ENCODE data around the gene FAT2. TPM values are rescaled to one million over a fixed set of nuclear protein-coding genes. Genes with fewer than 3 reads are reported as not detected.

Gene FAT2
- polyA plus RNA-seq, 2 of the 4 experiments (the other 2 are of a cell fraction) = 0.03 TPM; not detected in 1

DNA sequence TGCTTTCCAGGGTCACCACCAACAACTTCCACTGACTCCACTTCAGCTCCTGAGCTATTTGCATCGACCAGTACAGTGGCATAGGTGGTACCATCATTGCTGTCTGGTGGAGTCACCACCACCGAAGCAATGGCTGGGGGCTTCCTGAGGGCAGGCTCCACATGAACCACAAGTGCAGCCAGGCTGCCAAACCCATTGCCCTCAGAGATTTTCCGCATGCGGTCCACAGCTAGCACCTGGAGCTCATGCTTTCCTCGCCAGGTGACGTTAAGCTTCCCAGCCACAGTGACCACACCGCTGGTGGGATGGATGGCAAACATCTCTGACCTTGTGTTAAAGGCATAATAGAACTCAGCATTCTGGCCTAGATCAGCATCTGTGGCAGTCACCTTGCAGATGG lies 23.1 kb downstream of the FAT2 start:
- Histone ChIP-seq H3K27ac (no peak overlapping the region), H3K4me1 (no peaks in the 10 kb centered on the region), H3K4me2 (no peak overlapping the region), H3K9me3 (no peaks in the 10 kb centered on the region), H3K4me3 (no peak overlapping the region)
- ATAC-seq (no peak), FAIRE-seq (no peak), DNase-seq (ENCODE audit: low read depth in 1 of 2, low spot score in 1 of 2) (no peak)
- WGBS (ENCODE audit: missing lambda C conversion rate) = 49% methylated on average over 7 of the region's 7 CpGs
- ChIA-PET POLR2A (no interaction called here), CTCF (interaction anchor here (1.5 to 2.1 kb wide), 2 partner anchors 9 to 84 kb away, joined by 3 to 5 read pairs; no protein-coding TSS in a partner anchor)
- TF ChIP-seq, protein P1, sequence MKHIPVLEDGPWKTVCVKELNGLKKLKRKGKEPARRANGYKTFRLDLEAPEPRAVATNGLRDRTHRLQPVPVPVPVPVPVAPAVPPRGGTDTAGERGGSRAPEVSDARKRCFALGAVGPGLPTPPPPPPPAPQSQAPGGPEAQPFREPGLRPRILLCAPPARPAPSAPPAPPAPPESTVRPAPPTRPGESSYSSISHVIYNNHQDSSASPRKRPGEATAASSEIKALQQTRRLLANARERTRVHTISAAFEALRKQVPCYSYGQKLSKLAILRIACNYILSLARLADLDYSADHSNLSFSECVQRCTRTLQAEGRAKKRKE (CRISPR knock-in tag; IDR thresholded peaks at IDR 0.05; ENCODE audit: low read depth) = no peak
- TF ChIP-seq, protein P2, sequence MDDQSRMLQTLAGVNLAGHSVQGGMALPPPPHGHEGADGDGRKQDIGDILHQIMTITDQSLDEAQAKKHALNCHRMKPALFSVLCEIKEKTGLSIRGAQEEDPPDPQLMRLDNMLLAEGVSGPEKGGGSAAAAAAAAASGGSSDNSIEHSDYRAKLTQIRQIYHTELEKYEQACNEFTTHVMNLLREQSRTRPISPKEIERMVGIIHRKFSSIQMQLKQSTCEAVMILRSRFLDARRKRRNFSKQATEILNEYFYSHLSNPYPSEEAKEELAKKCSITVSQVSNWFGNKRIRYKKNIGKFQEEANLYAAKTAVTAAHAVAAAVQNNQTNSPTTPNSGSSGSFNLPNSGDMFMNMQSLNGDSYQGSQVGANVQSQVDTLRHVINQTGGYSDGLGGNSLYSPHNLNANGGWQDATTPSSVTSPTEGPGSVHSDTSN (IDR thresholded peaks at IDR 0.05) = no peak
- TF ChIP-seq HOXB13 (CRISPR knock-in tag; IDR thresholded peaks at IDR 0.05; ENCODE audit: low read depth) = no peak
- no peak for TF ChIP-seq JUNB (IDR thresholded peaks at IDR 0.05)
- TF ChIP-seq, protein P3, sequence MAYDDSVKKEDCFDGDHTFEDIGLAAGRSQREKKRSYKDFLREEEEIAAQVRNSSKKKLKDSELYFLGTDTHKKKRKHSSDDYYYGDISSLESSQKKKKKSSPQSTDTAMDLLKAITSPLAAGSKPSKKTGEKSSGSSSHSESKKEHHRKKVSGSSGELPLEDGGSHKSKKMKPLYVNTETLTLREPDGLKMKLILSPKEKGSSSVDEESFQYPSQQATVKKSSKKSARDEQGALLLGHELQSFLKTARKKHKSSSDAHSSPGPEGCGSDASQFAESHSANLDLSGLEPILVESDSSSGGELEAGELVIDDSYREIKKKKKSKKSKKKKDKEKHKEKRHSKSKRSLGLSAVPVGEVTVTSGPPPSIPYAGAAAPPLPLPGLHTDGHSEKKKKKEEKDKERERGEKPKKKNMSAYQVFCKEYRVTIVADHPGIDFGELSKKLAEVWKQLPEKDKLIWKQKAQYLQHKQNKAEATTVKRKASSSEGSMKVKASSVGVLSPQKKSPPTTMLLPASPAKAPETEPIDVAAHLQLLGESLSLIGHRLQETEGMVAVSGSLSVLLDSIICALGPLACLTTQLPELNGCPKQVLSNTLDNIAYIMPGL (CRISPR knock-in tag; IDR thresholded peaks at IDR 0.05; ENCODE audit: borderline replicate concordance) = no peak
- TF ChIP-seq NR3C1 (IDR thresholded peaks at IDR 0.05) = no peak
- no peak for TF ChIP-seq KDM5A (IDR thresholded peaks at IDR 0.05)
- no peak for TF ChIP-seq TFCP2L1 (CRISPR knock-in tag; IDR thresholded peaks at IDR 0.05)
- no peak for TF ChIP-seq SMC3 (IDR thresholded peaks at IDR 0.05)
- TF ChIP-seq NFE2L2 (conservative IDR thresholded peaks at IDR 0.05; ENCODE audit: low read length) = no peak
- TF ChIP-seq MAFK (IDR thresholded peaks at IDR 0.05; ENCODE audit: partially characterized antibody) = no peak
- no peak for TF ChIP-seq EP300 (IDR thresholded peaks at IDR 0.05)
- TF ChIP-seq EHF (CRISPR knock-in tag; IDR thresholded peaks at IDR 0.05) = no peak
- TF ChIP-seq NPAS2 (CRISPR knock-in tag; IDR thresholded peaks at IDR 0.05; ENCODE audit: borderline replicate concordance) = no peak
- TF ChIP-seq MYC (IDR thresholded peaks at IDR 0.05; ENCODE audit: borderline replicate concordance, low read length) = no peak
- TF ChIP-seq ZC3H11A (IDR thresholded peaks at IDR 0.05) = no peak

DNA sequence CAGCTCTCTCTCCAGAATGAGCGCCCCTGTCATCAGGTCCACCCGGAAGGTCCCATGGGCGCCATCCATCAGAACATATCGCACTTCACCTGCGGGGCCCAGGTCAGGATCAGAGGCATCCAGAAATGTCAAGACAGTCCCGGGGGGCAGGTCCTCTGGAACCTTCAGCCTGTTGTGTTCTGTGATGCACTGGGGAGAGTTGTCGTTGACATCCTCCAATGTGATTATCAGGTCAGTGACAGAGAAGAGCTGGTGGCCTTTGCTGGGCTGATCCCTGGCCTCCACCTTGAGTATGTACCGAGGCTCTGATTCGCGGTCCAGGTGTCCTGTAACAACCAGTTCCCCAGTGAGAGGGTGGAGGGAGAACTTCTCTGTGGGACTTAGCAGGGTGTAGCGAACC lies 25.2 kb downstream of the FAT2 start:
- POLR2A ChIA-PET = no interaction called here
- WGBS (ENCODE audit: missing lambda C conversion rate) = 54% methylated on average over 11 of the region's 11 CpGs

DNA sequence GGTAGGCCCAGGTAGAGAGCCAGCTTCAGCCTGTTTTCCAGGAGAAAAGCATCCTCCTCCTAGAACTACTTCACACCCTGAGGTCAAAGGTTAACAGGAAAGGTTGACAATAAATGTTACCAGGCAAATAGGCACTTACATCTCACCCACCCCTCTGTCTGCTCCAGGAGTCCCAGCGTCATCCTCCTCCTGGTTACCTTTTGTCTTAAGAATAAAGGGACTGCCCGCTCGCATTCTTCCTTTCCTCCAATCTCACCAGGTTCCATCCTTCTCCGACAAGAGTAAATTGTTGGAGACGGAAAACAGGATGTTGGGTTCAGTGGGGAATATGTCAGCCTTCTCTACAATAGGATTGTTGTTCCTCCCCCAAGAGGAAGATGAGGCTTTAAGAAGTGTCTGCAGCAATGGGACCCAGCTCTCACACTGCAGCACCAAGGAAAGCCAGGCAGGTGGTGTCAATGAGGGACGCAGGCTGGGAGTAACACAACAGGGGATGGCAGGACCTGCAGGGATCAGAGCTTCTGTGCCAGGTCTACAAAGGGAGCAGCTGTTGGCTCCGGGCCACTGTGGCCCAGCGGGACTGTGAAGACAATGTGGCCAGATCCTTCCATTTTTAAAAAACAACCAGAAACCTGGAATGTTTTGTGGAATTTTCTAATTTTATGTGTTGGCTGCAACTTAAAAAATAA lies 29.0 kb downstream of the FAT2 start:
- no peak for ATAC-seq
- Histone ChIP-seq H3K9me3 (no peaks in the 10 kb centered on the region), H3K4me1 (no peaks in the 10 kb centered on the region), H3K4me3 (no peak overlapping the region), H3K27ac (no peak overlapping the region), H3K4me2 (no peak overlapping the region)
- ChIA-PET CTCF (interaction anchor here (1.3 kb wide), 1 partner anchor 15 kb away, joined by 3 read pairs; no protein-coding TSS in a partner anchor), POLR2A (no interaction called here)
- WGBS (ENCODE audit: missing lambda C conversion rate) = 53% methylated on average over 8 of the region's 8 CpGs
- FAIRE-seq = no peak
- TF ChIP-seq CHD2 (IDR thresholded peaks at IDR 0.05; ENCODE audit: low read length, partially characterized antibody) (no peak), ZFP36 (IDR thresholded peaks at IDR 0.05; ENCODE audit: borderline replicate concordance, partially characterized antibody) (no peak), FOXS1 (CRISPR knock-in tag; IDR thresholded peaks at IDR 0.05) (no peak), PHF8 (IDR thresholded peaks at IDR 0.05; ENCODE audit: borderline replicate concordance, low read depth) (no peak)
- TF ChIP-seq, protein P4, sequence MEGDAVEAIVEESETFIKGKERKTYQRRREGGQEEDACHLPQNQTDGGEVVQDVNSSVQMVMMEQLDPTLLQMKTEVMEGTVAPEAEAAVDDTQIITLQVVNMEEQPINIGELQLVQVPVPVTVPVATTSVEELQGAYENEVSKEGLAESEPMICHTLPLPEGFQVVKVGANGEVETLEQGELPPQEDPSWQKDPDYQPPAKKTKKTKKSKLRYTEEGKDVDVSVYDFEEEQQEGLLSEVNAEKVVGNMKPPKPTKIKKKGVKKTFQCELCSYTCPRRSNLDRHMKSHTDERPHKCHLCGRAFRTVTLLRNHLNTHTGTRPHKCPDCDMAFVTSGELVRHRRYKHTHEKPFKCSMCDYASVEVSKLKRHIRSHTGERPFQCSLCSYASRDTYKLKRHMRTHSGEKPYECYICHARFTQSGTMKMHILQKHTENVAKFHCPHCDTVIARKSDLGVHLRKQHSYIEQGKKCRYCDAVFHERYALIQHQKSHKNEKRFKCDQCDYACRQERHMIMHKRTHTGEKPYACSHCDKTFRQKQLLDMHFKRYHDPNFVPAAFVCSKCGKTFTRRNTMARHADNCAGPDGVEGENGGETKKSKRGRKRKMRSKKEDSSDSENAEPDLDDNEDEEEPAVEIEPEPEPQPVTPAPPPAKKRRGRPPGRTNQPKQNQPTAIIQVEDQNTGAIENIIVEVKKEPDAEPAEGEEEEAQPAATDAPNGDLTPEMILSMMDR (IDR thresholded peaks at IDR 0.05) = no peak
- TF ChIP-seq, protein P5, sequence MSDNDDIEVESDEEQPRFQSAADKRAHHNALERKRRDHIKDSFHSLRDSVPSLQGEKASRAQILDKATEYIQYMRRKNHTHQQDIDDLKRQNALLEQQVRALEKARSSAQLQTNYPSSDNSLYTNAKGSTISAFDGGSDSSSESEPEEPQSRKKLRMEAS (IDR thresholded peaks at IDR 0.05) = no peak
- DNase-seq (ENCODE audit: low read depth in 1 of 2, low spot score in 1 of 2) = no peak

More for the DNA sequence above, 25.2 kb downstream of the FAT2 start:
- no peak overlapping the region for H3K27ac ChIP-seq
- CTCF ChIA-PET = interaction anchor here (2.1 kb wide), 1 partner anchor 86 kb away, joined by 5 read pairs; no protein-coding TSS in a partner anchor
- no peaks in the 10 kb centered on the region for H3K4me1 ChIP-seq
- no peak for ATAC-seq
- no peak for FAIRE-seq
- no peaks in the 10 kb centered on the region for H3K9me3 ChIP-seq
- H3K4me3 ChIP-seq = no peak overlapping the region
- no peak for DNase-seq (ENCODE audit: low read depth in 1 of 2, low spot score in 1 of 2)
- no peak overlapping the region for H3K4me2 ChIP-seq
- TF ChIP-seq HOXA7 (CRISPR knock-in tag; IDR thresholded peaks at IDR 0.05) (no peak), MAFK (IDR thresholded peaks at IDR 0.05; ENCODE audit: partially characterized antibody) (no peak), HEYL (CRISPR knock-in tag; IDR thresholded peaks at IDR 0.05) (no peak)

All from A549 (cell line).